ENCODE results near the gene IPO11.

IPO11 gene

GRCh38 chr5:62412549-62413329, at the start of gene IPO11:
TSS of gene IPO11 (plus strand) at chr5:62412763. CDS start at chr5:62437280, 24,517 bp downstream.
- peak; percentile 98 to 99 for DNase-seq (ENCODE audit: low read depth in 2 of 2)

GRCh38 chr5:62369039-62369438, 43.5 kb upstream of the IPO11 start:
- no peak for DNase-seq (ENCODE audit: low read depth in 2 of 2)

GRCh38 chr5:62371409-62371808, 41.2 kb upstream of the IPO11 start:
- DNase-seq (ENCODE audit: low read depth in 2 of 2), result no peak

- DNase-seq (ENCODE audit: low read depth in 2 of 2), result no peak
These were observed 40.0 kb upstream of the IPO11 start for GRCh38 chr5:62372600-62372999.

GRCh38 chr5:62373382-62373781, 39.2 kb upstream of the IPO11 start:
- no peak for DNase-seq (ENCODE audit: low read depth in 2 of 2)

- no peak for DNase-seq (ENCODE audit: low read depth in 2 of 2)
These were observed 38.5 kb upstream of the IPO11 start for GRCh38 chr5:62374090-62374489.

GRCh38 chr5:62375627-62376026, 36.9 kb upstream of the IPO11 start:
- DNase-seq (ENCODE audit: low read depth in 2 of 2), result no peak

- DNase-seq (ENCODE audit: low read depth in 2 of 2), result no peak
These were observed 36.5 kb upstream of the IPO11 start for GRCh38 chr5:62376064-62376463.

GRCh38 chr5:62385131-62385530, 27.4 kb upstream of the IPO11 start:
- DNase-seq (ENCODE audit: low read depth in 2 of 2), result no peak

GRCh38 chr5:62385816-62386400, 26.7 kb upstream of the IPO11 start:
- DNase-seq (ENCODE audit: low read depth in 2 of 2), result no peak

GRCh38 chr5:62386824-62387223, 25.7 kb upstream of the IPO11 start:
- no peak for DNase-seq (ENCODE audit: low read depth in 2 of 2)

- DNase-seq (ENCODE audit: low read depth in 2 of 2), result no peak
These were observed 17.2 kb upstream of the IPO11 start for GRCh38 chr5:62395210-62395950.

- DNase-seq (ENCODE audit: low read depth in 2 of 2), result peak; percentile 78 to 80
These were observed 8.9 kb upstream of the IPO11 start, which contains the start of gene DIMT1 for GRCh38 chr5:62403411-62404250. TSS of gene DIMT1 (minus strand) at chr5:62403905. CDS start at chr5:62403772, 133 bp downstream.

GRCh38 chr5:62413711-62414110, 1.1 kb downstream of the IPO11 start:
- no peak for DNase-seq (ENCODE audit: low read depth in 2 of 2)

- no peak for DNase-seq (ENCODE audit: low read depth in 2 of 2)
These were observed 6.0 kb downstream of the IPO11 start for GRCh38 chr5:62418462-62419076.

GRCh38 chr5:62419609-62420008, 7.0 kb downstream of the IPO11 start:
- no peak for DNase-seq (ENCODE audit: low read depth in 2 of 2)

GRCh38 chr5:62421414-62421813, 8.9 kb downstream of the IPO11 start:
- no peak for DNase-seq (ENCODE audit: low read depth in 2 of 2)

- DNase-seq (ENCODE audit: low read depth in 2 of 2), result no peak
These were observed 12.2 kb downstream of the IPO11 start for GRCh38 chr5:62424763-62425162.

- no peak for DNase-seq (ENCODE audit: low read depth in 2 of 2)
These were observed 19.4 kb downstream of the IPO11 start for GRCh38 chr5:62431735-62432620.

- DNase-seq (ENCODE audit: low read depth in 2 of 2), result no peak
These were observed 20.1 kb downstream of the IPO11 start for GRCh38 chr5:62432621-62433064.

Measured in stimulated activated CD8-positive, alpha-beta memory T cell treated with anti-CD3 and anti-CD28 coated beads, Interleukin-7, amount 100 ng/mL, for 1 hour (primary cell).